SK-N-SH treated with all-trans-retinoic acid at 6 μM for 48 hours (cell line): ENCODE results near the gene NUPR2.

Source experiments
- ARNTL ChIP-seq: fragments of 450-650 bp; formaldehyde crosslinking; IDR thresholded peaks from 2 replicates; pipeline ENCODE4 v1.5.0; 2020; ENCODE audit warnings: low read depth, mild to moderate bottlenecking, moderate library complexity, borderline replicate concordance
- CREB5 ChIP-seq: fragments of 250-450 bp; sonication (Bioruptor Pico); IDR thresholded peaks from 2 replicates; pipeline ENCODE4 v1.5.1; 2020; ENCODE audit warnings: low read depth, mild to moderate bottlenecking, moderate library complexity
- CSDC2 ChIP-seq: fragments of 250-450 bp; sonication (Bioruptor Pico); IDR thresholded peaks from 2 replicates; pipeline ENCODE4 v1.5.0; 2020; ENCODE audit warnings: mild to moderate bottlenecking, moderate library complexity
- PPARA ChIP-seq: fragments of 250-450 bp; sonication (Bioruptor Pico); IDR thresholded peaks from 2 replicates; pipeline ENCODE4 v1.5.0; 2020; ENCODE audit warnings: mild to moderate bottlenecking, borderline replicate concordance
- RARB ChIP-seq: fragments of 250-450 bp; sonication (Bioruptor Pico); IDR thresholded peaks from 2 replicates; pipeline ENCODE4 v1.8.0; 2021; ENCODE audit warnings: mild to moderate bottlenecking, moderate library complexity
- SNAI2 ChIP-seq: fragments of 250-450 bp; sonication (Bioruptor Pico); IDR thresholded peaks from 2 replicates; pipeline ENCODE4 v1.5.0; 2020; ENCODE audit warnings: mild to moderate bottlenecking, moderate library complexity
- TCF4 ChIP-seq: fragments of 250-450 bp; sonication (Bioruptor Pico); IDR thresholded peaks from 2 replicates; pipeline ENCODE4 v1.8.0; 2021; ENCODE audit warnings: mild to moderate bottlenecking, moderate library complexity, borderline replicate concordance
- ZC3H10 ChIP-seq: fragments of 250-450 bp; sonication (Bioruptor Pico); IDR thresholded peaks from 2 replicates; pipeline ENCODE4 v1.5.1; 2021; ENCODE audit warnings: mild to moderate bottlenecking, moderate library complexity
- ZFP3 ChIP-seq: fragments of 250-450 bp; sonication (Bioruptor Pico); IDR thresholded peaks from 2 replicates; pipeline ENCODE4 v1.5.0; 2020; ENCODE audit warnings: mild to moderate bottlenecking, moderate library complexity
- ZFP30 ChIP-seq: fragments of 450-650 bp; formaldehyde crosslinking; IDR thresholded peaks from 2 replicates; pipeline ENCODE4 v1.5.0; 2022; ENCODE audit warnings: mild to moderate bottlenecking, moderate library complexity

GRCh38 chr7:56099653-56100052 lies 16.6 kb downstream of the NUPR2 start:
- no peak for TF ChIP-seq ZFP3 (CRISPR knock-in tag)
- TF ChIP-seq CREB5 (CRISPR knock-in tag), result no peak
- TF ChIP-seq ARNTL (CRISPR knock-in tag), result no peak
- TF ChIP-seq ZC3H10, result no peak
- TF ChIP-seq TCF4, result no peak
- TF ChIP-seq RARB, result no peak
- no peak for TF ChIP-seq SNAI2
- TF ChIP-seq PPARA (CRISPR knock-in tag), result no peak
- no peak for TF ChIP-seq ZFP30
- no peak for TF ChIP-seq CSDC2 (CRISPR knock-in tag)
